Cardiac septum (tissue), 1 donor: ENCODE data around the gene SH3BGR. TPM values are rescaled to one million over a fixed set of nuclear protein-coding genes. Genes with fewer than 3 reads are reported as not detected.

Experiments used
- DNase-seq: peaks from one replicate; pipeline ENCODE4 v3.0.0-alpha.2; 2020; ENCODE audit warnings: low spot score
- intact Hi-C: fragments of 100-400 bp; cut with DNase I; formaldehyde crosslinking; loops from one replicate; pipeline ENCODE4 v1.14.0; 2022
- total RNA-seq: library from RNA; stranded (reverse); fragmentation: NEBNext Ultra II Directional; extraction: Animal tissue kit (Norgen Biotek cat#: 25700); gene quantifications from one replicate; pipeline ENCODE4 v1.2.1, GENCODE V29; 2021
- donor health status: DM: no; HTN: no; CAD: no.

The SH3BGR gene
- total RNA-seq, 1 donor from 2014 or later = 209 TPM

- intact Hi-C loops = no loop called here
- DNase-seq = no peak
Measured at GRCh38 chr21:39503123-39503762, 51.5 kb downstream of the SH3BGR start.

- intact Hi-C loops = no loop called here
- no peak for DNase-seq
Measured at GRCh38 chr21:39504230-39504629, 52.5 kb downstream of the SH3BGR start.

GRCh38 chr21:39510240-39510639 is 58.5 kb downstream of the SH3BGR start:
- no peak for DNase-seq
- intact Hi-C loops = no loop called here

GRCh38 chr21:39511102-39511501 is 59.3 kb downstream of the SH3BGR start:
- DNase-seq = no peak
- intact Hi-C loops = no loop called here

GRCh38 chr21:39513735-39514134 is 62.0 kb downstream of the SH3BGR start:
- DNase-seq = no peak
- intact Hi-C loops = no loop called here

- intact Hi-C loops = no loop called here
- DNase-seq = no peak
Measured at GRCh38 chr21:39515684-39516472, 64.1 kb downstream of the SH3BGR start.

GRCh38 chr21:39518055-39518846 is 66.5 kb downstream of the SH3BGR start:
- no peak for DNase-seq
- intact Hi-C loops = loop anchor here (1.0 kb wide), 1 partner anchor 199 kb away; no protein-coding TSS in a partner anchor

GRCh38 chr21:39518847-39519210 is 67.1 kb downstream of the SH3BGR start:
- intact Hi-C loops = loop anchor here (1.0 kb wide), 1 partner anchor 198 kb away; no protein-coding TSS in a partner anchor
- no peak for DNase-seq

- no peak for DNase-seq
- intact Hi-C loops = no loop called here
Measured at GRCh38 chr21:39519835-39520234, 68.1 kb downstream of the SH3BGR start.

GRCh38 chr21:39523399-39523798 is 71.6 kb downstream of the SH3BGR start:
- intact Hi-C loops = no loop called here
- DNase-seq = no peak

- DNase-seq = no peak
- intact Hi-C loops = no loop called here
Measured at GRCh38 chr21:39523915-39524314, 72.1 kb downstream of the SH3BGR start.

- intact Hi-C loops = no loop called here
- DNase-seq = no peak
Measured at GRCh38 chr21:39525129-39525528, 73.4 kb downstream of the SH3BGR start.

- intact Hi-C loops = no loop called here
- DNase-seq = no peak
Measured at GRCh38 chr21:39525601-39526000, 73.8 kb downstream of the SH3BGR start.

GRCh38 chr21:39527067-39527595 is 75.4 kb downstream of the SH3BGR start:
- intact Hi-C loops = no loop called here

GRCh38 chr21:39527664-39528381 is 76.1 kb downstream of the SH3BGR start:
- DNase-seq = no peak
- intact Hi-C loops = no loop called here

More at GRCh38 chr21:39527067-39527595, 75.4 kb downstream of the SH3BGR start:
- DNase-seq = no peak

- no peak for DNase-seq
- intact Hi-C loops = no loop called here
Measured at GRCh38 chr21:39529026-39529425, 77.3 kb downstream of the SH3BGR start.

- intact Hi-C loops = loop anchor here (10.0 kb wide), 1 partner anchor 84 kb away; the partner anchor contains the start of gene B3GALT5
- DNase-seq = no peak
Measured at GRCh38 chr21:39531064-39531463, 79.3 kb downstream of the SH3BGR start.

- DNase-seq = no peak
- intact Hi-C loops = loop anchor here (10.0 kb wide), 1 partner anchor 83 kb away; the partner anchor contains the start of gene B3GALT5
Measured at GRCh38 chr21:39531840-39532239, 80.1 kb downstream of the SH3BGR start.
